ENCODE measurements around the gene GLIS1.

GLIS1 gene

DNA sequence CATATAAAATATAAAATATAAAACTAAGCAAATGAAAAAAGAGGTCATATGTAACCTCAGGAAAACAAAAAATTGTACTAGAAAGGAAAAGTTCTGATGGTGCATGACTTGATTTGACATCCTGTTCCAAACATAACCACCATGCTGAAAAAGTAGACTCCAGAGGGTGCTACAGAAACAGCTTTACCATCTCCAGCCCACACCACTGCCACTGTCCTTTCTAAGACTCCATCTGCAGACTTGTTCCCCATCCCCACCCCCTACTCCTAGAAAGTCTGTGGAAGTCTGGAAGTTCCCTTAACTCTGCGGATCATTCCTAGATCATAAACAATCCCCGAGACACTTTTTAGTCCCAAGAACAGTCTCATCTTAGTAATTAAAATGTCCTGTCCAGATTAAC is 20.5 kb downstream of the GLIS1 start:
- no peak for DNase-seq (ENCODE audit: low read depth in 2 of 2)

DNA sequence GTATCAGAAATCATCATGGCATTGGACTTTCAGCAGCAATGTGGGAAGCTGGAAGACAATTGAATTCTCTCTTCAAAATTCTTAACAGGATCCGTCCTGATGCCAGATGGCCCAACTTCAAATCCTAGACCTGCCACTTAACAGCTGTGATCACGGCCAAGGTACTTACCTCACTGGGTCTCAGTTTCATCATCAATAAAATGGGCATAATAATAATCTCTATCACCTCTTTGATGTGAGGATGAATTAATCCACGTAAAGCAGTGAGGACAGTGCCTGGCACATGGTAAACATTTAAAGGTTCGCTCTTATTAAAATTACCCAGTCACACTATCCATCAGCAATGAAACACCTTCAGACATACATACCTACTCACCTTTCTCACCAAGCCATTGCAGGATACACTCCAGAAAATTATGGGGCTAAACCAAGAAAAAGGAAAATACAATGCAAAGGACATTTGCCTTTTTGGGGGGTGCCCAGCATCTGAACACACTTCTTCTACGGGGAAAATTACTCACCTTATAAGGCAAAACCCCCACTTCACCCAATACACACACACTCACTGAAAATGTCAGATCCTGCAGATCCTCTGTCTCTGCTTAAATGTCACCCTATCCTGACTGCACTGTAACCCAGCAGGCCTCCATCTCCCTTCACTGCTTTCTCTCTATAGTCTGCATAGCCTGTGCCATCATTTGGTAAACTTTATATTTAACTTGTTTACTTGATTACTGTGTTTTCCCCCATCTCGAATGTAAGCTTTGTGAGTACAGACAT is 21.7 kb downstream of the GLIS1 start:
- DNase-seq (ENCODE audit: low read depth in 2 of 2) = no peak

DNA sequence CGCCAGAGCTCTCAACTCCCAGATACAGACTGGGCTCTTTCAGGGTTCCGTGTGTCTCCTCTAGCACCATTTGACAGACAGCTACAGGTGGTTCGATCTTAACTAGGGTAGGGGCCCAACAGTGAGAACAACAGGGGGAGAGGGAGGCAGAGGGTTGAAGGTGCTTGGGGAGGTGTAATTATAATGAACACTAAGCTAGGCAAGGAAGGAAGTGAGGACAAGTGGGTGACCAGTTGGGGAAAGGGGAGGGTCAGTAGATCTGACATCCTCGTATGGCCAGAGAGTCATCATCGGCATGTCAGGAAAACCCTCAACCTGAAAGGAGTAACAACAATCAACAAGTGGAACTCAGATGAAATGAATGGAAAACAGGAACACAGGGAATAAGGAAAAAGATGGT is 22.8 kb downstream of the GLIS1 start:
- DNase-seq (ENCODE audit: low read depth in 2 of 2) = no peak

DNA sequence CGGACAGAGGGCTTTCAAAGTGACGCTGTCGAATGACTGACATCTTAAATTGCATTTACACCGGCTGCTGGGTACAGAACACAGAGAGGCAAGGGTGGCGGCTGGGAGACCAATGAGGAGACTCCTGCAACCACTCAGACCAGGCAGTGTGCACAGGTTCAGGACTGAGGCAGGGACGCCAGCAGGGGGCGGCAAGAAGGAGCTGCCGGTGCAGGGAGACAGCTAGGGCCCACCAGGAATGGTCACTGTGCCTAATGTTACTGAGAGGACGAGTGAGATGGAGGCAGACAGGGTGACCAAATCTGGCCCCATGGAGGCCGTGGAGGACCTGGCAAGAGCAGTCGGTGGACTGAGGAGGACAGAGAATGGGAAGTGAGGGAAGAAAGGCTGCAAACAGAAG is 23.5 kb downstream of the GLIS1 start:
- DNase-seq (ENCODE audit: low read depth in 2 of 2) = no peak

DNA sequence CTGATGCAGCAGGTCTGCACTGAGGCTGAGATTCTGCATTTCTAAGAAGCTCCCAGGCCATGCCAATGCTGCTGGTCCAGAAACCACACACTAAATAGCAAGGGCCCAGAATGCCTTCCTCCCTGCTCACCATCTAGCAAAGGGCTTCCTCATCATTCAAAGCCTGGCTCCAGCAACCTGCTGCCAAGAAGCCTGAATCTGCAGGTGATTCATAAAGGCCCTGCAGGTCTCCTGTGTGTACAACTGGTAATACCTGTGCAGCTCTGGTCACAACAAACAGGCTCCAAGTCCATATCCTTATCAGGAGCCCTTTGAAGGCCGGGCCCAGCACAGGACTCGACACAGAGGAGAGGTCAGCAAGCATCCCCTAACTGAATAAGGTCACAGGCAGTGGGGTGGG is 26.7 kb downstream of the GLIS1 start:
- DNase-seq (ENCODE audit: low read depth in 2 of 2) = no peak

DNA sequence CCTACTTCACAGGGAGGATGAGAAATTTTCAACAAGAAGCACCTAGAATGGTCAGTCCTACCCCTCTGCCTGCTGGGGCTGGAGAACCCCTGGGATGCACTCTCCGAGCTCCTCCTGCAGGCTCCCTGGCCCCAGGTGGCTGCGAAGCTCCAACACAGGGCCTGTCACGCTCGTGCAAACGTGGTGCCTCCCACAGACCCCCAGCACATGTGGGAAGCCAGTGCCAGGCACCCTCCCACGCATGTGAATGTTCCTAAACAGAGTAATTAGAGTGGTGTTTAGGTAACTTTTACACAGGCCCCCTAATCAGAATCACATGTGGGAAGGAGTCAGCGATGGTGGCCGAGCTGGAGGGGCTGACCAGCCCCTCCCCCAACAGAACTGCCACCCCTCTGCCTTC is 28.4 kb downstream of the GLIS1 start:
- DNase-seq (ENCODE audit: low read depth in 2 of 2) = no peak

DNA sequence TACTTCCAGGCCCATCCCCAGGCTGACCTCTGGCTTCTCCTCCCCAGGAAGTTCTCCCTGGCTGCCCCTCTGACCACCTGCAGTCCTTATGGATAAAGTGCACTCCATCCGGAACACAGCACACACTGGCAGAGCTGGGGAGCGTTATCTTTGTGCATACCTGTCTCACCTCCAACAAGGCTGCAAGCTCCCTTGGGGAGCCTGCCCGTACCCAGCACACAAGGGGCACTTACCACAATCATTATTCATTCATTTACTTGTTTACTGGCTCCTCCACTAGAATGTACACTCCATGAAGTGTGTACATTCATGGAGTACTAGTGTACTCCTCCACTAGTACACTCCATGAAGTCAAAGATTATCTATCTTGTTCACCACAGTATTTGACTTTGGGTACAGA is 30.3 kb downstream of the GLIS1 start:
- no peak for DNase-seq (ENCODE audit: low read depth in 2 of 2)

DNA sequence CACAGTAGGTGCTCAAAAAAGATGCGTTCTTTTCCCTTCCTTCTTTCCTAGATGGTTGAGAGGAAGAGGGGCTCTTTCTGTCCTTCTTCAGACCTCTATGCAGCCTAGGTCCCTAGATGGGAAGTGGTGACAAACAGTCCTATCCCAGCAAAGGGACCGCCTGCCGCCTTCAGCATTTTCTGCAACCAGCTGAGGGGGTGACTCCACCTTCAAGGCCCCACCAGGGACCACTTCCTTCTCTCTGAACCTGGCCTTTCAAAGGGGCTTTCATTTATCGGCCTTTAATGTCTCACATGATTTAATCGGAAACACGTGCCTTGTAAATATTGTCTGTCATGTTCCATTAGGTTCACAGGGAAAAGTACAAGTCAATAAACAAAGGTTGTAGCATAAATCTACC is 32.6 kb downstream of the GLIS1 start:
- DNase-seq (ENCODE audit: low read depth in 2 of 2) = no peak

DNA sequence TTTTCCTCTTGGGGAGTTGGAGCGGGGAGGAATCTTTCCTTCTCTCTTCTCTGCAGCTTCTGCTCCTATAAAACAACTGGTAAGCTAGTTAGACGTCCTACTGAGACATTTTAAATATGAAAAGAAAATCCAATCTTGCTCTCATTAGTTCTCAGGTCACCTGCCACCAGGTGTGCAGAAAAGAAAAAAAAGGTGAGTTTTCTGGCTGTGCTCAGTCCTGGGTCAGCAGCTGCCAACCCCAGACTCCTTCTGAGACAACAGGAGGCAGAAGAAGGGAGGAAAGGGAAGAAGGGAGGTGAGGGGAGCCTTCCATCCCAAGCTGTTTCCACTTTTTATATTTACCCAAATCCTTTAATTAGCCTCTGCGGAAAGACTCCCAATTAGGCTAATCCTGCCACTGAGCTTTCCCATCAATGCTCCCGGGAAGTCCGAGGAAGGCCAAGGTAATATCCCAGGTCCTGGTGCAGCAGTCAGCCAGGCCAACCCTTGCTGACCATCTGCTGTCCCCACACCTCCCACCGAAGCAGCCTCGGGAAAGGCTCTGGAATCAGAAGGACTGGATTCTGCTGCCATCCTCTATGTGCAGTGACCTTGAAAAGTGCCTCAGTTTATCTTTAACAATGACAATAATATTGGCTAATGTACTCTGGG is 33.4 kb downstream of the GLIS1 start:
- no peak for DNase-seq (ENCODE audit: low read depth in 2 of 2)

DNA sequence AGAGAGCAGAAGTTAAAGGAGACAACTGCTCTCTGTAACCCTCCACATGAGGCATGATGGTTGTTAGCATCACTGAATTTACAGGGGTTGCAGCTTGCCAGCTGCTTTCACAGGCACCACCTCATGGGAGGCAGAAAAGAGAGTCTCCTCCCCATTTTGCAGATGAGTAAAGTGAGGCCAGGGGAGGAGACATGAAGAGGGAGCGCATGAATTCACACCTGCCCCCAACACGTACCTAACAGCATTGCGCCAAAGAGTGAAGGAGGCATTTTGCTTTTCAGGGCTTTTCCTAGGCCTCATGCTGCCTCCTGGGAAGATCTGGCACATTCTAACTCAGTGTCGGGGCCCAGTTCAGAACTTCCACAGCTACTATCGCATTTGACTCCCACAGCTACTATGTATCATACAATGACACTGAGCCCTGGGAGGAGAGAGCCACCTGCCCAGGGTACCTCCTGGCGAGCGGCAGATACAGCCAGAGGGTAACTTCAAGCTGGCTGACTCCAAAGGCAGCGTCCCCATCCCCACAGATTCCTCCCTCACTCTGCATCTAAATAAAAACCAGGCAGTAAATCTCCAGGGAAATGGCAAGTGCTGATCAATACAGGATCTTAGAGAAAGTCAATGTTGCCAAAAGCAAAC is 34.0 kb downstream of the GLIS1 start:
- DNase-seq (ENCODE audit: low read depth in 2 of 2) = no peak

DNA sequence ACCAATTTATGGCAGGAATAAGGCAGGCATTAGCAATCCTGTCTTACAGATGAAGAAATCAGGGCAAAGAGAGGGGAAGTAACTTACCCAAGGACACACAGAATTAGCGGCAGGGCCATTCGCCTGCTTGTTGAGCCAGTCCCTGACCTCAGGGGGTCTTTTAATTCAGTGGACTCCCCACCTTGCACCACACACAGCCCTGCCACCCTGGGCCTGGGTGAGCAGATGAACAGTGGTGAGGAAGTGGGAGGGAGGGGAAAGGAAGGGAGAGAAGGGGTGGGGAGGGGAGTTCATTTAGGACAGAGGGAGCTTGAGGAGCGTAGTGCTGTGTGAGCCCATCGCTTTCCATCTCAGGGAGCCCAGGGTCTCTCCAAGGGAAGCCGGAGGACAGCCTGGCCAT is 34.7 kb downstream of the GLIS1 start:
- DNase-seq (ENCODE audit: low read depth in 2 of 2) = no peak

DNA sequence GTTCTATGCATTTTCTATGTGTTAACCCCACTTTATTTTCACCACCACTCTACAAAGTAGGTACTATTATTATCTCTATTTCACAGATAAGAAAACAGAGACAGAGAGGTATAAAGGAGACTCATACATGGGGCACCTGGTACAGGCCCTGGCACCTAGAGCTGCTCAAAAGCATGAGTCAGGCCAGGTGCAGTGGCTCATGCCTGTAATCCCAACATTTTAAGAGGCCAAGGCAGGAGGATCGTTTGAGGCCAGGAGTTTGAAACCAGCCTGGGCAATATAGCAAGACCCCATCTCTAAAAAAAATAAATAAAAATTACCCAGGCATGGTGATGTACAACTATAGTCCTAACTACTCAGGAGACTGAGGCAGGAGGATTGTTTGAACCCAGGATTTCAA is 35.8 kb downstream of the GLIS1 start:
- DNase-seq (ENCODE audit: low read depth in 2 of 2) = no peak

DNA sequence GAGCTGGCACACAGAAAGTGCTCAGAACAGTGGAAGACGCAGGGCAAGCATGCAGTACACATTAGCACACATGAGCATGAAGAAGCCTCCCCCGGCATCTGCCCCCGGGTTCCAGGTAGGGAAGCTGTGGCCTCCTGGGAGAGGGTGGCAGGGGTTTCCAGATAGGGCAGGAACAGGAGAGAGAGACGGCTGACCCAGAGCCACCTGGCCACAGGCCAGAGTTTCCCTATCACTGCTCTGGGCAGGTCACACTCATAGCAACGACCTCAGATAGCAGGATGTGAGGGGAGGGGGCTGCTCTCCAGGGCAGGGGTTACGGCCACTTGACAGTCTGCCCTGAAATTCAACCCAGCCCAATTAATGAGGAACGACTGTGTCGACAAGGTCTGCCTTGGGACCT is 36.6 kb downstream of the GLIS1 start:
- no peak for DNase-seq (ENCODE audit: low read depth in 2 of 2)

DNA sequence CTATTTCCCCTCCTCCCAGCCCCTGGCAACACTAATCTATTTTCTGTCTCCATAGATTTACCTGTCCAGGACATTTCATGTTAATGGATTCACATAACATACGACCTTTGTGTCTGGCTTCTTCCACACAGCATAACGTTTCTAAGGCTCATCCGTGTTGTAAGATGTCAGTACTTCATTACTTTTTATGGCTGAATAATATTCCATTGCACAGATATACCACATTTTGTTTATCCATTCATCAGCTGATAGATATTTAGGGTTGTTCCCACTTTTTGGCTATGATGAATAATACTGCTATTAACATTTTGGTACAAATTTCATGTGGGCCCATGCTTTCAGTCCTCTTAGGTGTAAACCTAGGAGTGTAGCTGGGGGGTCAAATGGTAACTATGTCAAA is 38.2 kb downstream of the GLIS1 start:
- DNase-seq (ENCODE audit: low read depth in 2 of 2) = no peak

DNA sequence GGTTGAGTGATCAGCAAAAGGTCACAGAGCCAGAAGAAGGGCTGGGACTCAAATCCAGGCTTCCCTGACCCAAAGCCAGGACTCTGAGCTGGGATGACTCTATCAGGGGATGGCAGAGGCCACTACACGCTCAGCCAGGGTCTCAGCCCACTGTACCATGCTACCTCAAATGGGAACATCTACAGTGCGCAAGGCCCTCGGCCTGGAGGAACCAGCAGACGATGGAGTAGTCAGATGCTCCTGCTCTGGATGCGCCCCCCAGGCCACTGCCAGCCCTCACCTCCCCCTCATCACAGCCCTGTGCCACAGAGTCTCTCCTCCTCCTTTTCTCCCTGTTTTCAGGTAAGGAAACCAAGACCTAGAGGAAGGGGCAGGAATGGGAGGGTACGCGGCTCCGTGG is 39.0 kb downstream of the GLIS1 start:
- DNase-seq (ENCODE audit: low read depth in 2 of 2) = no peak

DNA sequence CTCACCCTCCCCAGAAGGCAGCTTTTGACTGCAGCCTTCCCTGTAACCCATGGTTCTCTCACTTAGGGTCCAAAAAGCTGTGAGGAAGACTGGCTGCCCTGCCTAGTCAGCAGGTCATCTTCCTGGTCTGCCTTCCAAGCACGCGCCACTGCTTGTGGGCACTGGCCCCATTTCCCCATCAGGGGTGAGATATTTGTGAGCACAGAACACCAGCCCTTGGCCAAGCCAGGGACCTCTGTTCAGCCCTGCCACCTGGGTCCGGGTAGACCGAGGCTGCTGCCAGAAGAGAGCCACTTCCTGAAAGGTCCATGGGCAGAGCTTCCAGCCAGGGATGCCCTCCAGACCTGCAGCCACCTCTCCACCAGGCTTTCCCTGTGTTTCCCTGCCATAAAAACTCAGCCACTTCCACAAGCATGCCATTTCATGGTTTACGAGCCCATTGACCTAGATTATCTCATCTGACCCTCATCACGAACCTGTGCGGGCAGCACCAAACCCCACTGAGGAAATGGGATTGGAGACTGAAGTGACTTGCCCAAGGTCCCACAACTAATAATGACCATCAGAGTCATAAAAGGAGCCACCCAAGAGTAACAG is 40.5 kb downstream of the GLIS1 start:
- no peak for DNase-seq (ENCODE audit: low read depth in 2 of 2)

DNA sequence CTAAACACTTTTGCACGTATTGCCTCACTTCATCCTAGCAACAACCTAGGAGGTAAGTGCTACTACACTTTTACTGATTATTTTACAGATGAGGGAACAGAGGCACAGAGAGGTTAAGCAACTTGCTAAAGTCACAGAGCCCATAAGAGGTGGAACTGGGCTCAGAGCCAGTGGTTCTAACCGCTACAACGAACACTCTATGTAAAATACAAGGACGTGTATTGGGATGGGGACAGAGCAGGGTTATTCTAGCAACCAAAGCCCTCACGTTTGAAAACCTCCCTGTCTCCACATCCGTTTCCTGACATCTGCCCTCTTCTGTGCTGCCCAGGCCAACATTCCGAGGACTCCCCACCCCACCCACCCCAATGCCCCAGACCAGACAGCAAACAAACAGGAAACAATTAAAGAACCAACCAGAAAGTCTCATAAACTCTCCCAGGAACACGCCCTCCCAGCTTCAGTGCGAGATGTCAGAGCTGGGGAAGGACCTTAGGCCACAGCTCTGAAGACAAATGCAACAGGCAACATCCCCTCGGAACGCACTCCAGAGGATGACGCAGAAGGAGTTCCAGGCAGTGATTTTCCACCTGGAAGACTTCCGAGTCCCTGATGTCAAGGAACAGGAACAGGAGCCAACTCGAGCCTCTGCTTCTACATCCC is 41.1 kb downstream of the GLIS1 start:
- DNase-seq (ENCODE audit: low read depth in 2 of 2) = no peak

DNA sequence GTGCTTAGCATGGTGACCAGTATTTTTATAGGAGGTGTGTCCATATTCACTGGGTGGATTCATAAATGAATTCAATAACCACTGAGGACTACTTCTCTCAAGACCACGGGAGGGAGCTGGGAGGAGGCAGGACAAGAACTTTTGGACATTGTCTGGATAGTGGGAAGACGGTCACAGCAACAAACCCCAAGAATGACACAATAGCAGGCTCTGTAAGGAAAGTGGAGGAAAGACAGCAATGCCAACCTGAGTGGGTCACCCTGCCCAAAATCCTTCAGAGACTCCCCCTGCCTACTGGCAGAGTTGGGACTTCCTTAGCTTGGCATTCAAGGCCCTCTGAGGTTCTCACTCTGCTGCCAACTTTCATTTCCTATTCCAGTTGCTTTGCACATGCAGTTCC is 42.0 kb downstream of the GLIS1 start:
- DNase-seq (ENCODE audit: low read depth in 2 of 2) = no peak

DNA sequence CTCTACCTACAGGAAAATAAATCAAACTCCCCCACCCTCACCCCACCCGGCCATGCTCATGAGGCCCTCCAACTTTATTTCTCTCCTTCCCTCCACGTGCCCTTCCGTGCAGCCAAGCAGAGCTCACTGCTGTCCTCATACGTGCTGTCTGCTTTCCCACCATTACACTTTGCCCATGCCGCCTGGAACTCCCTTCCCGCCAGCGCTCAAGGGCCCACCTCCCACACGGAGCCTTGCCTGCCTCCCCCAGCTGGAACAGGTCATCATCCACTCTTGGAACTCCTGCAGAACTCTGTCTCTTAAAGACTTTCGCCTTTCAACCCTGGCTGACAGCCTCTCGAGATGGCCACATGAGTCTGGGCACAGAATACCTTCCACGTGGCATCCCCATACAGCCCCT is 42.4 kb downstream of the GLIS1 start:
- no peak for DNase-seq (ENCODE audit: low read depth in 2 of 2)

DNA sequence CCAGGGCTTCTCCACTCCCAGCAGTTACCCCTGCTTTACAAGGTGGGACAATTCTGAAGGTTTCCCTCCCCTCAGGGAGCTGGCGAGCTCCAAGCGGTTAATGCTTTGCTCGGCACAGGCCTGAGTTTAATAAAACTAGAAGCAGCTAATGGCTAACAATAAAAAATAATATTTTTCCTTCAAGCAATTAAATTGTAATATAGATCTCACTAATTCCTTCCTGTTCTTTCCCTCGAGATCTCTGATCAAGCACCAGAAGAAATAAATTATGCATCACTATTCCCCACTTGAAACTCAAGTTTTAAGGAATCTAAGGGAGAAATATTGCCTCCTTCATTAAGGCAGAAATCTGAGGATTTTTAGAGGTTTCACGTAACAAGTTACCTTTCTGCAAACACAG is 42.9 kb downstream of the GLIS1 start:
- DNase-seq (ENCODE audit: low read depth in 2 of 2) = no peak

DNA sequence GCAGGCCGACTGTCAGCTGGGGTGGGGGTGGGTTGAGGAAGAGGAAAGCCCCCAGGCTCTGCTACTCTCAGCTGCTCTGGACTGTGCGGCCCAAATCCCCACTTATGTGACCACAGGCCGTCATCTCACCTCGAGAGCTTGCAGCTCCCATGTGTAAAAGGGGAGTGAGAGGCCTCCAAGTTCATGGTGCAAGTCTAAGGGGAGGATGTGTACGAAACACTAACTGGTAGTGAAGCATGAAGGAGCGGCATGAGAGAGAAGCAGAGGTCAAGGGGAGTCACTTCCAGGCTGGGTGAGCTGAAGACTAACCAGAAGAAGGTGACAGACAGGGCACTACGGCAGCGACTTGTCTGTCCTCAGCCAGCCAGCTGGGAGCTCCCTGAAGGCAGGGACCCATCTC is 43.8 kb downstream of the GLIS1 start:
- no peak for DNase-seq (ENCODE audit: low read depth in 2 of 2)

DNA sequence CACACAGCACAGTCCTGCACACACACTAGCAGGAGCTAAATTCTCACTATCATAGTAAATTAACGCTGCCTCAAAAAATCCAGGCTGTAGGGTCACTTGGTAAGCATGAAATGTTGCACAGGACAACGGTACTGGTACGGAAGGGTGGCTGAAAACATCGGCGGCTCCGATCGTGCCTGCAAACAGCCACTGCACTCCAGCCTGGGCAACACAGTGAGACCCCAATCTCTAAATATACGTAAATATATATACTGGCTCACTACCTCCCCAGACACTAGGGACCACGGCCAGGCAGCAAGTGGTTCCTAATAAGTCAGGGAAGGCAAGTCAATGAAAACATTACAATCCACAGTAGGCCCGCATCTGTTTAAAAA is 44.3 kb downstream of the GLIS1 start:
- DNase-seq (ENCODE audit: low read depth in 2 of 2) = no peak

Measured in fibroblast of skin of left quadriceps (primary cell).